ENCODE measurements around the gene SERPINF2. TPM values are rescaled to one million over a fixed set of nuclear protein-coding genes. Genes with fewer than 3 reads are reported as not detected.

The SERPINF2 gene
- total RNA-seq, 2 donors from 2014 or later, result 5.0 to 9.8 TPM

GRCh38 chr17:1800240-1800639 lies 57.6 kb downstream of the SERPINF2 start:
- Histone ChIP-seq H3K27me3 (replicated peaks; ENCODE audit: insufficient read depth) (no peaks in the 10 kb centered on the region), H3K9me3 (no peaks in the 10 kb centered on the region), H3K27ac (no peak overlapping the region), H3K4me1 (ENCODE audit: control insufficient read depth in 1 of 2, low read depth in 2 of 2) (peaks cover 12 to 18% of the 10 kb centered on the region in 2 donors), H3K36me3 (peaks cover 11% of the 10 kb centered on the region), H3K4me3 (no peak overlapping the region)
- no peak for ATAC-seq (ENCODE audit: insufficient number of reproducible peaks, low FRiP score, low read depth)
- no peak for DNase-seq (ENCODE audit: low spot score)
- TF ChIP-seq, protein P1, sequence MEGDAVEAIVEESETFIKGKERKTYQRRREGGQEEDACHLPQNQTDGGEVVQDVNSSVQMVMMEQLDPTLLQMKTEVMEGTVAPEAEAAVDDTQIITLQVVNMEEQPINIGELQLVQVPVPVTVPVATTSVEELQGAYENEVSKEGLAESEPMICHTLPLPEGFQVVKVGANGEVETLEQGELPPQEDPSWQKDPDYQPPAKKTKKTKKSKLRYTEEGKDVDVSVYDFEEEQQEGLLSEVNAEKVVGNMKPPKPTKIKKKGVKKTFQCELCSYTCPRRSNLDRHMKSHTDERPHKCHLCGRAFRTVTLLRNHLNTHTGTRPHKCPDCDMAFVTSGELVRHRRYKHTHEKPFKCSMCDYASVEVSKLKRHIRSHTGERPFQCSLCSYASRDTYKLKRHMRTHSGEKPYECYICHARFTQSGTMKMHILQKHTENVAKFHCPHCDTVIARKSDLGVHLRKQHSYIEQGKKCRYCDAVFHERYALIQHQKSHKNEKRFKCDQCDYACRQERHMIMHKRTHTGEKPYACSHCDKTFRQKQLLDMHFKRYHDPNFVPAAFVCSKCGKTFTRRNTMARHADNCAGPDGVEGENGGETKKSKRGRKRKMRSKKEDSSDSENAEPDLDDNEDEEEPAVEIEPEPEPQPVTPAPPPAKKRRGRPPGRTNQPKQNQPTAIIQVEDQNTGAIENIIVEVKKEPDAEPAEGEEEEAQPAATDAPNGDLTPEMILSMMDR (IDR thresholded peaks at IDR 0.05), result no peak

DNA sequence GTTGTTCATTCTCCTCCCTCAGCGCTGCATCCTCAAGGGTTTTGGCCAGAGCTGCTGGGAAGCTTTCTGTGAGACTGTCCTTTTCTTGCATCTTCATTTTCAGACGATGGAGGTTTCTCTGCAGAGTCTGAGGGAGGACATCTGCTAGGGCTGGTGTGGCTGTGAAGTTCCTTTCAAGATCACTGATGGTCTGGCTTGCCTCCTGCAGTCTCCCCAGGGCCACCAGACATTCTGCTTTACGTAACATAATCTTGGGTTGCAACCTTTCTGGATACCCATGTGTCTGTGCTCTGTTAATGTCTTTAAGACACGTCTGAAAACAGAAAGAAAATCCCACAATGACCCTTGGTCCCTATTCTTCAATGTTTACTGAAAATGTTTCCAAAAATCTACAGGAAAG lies 58.0 kb downstream of the SERPINF2 start:
- Histone ChIP-seq H3K27ac (no peak overlapping the region), H3K9me3 (no peaks in the 10 kb centered on the region), H3K36me3 (peaks cover 11% of the 10 kb centered on the region), H3K27me3 (replicated peaks; ENCODE audit: insufficient read depth) (no peaks in the 10 kb centered on the region), H3K4me1 (ENCODE audit: control insufficient read depth in 1 of 2, low read depth in 2 of 2) (peaks cover 12 to 18% of the 10 kb centered on the region in 2 donors), H3K4me3 (no peak overlapping the region)
- TF ChIP-seq, protein P1 (IDR thresholded peaks at IDR 0.05), result no peak
- ATAC-seq (ENCODE audit: insufficient number of reproducible peaks, low FRiP score, low read depth) (no peak), DNase-seq (ENCODE audit: low spot score) (no peak)

DNA sequence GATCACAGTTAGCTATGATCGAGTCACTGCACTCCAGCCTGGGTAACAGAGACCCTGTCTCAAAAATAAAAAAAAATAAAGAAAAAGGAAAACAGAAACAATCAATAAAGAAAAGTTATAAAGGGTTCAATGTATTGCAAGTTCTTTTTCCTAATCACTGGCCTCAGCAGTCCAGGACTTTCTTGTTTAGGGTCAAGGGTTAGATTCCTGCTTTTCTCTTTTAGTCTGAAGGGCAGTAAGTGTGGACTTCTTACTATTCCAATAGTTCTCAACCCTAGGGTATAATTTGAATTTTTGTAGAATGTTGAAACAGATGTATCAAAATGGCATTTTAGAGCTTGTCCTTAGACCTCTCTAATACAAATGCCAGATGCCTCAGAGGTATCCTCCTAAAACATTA lies 59.8 kb downstream of the SERPINF2 start:
- no peak for ATAC-seq (ENCODE audit: insufficient number of reproducible peaks, low FRiP score, low read depth)
- Histone ChIP-seq H3K4me3 (no peak overlapping the region), H3K27me3 (replicated peaks; ENCODE audit: insufficient read depth) (no peaks in the 10 kb centered on the region), H3K9me3 (no peaks in the 10 kb centered on the region), H3K4me1 (ENCODE audit: control insufficient read depth in 1 of 2, low read depth in 2 of 2) (peaks cover under 1 to 2% of the 10 kb centered on the region in 2 donors), H3K27ac (no peak overlapping the region), H3K36me3 (peaks cover 11% of the 10 kb centered on the region)
- TF ChIP-seq, protein P1 (IDR thresholded peaks at IDR 0.05), result no peak
- no peak for DNase-seq (ENCODE audit: low spot score)

DNA sequence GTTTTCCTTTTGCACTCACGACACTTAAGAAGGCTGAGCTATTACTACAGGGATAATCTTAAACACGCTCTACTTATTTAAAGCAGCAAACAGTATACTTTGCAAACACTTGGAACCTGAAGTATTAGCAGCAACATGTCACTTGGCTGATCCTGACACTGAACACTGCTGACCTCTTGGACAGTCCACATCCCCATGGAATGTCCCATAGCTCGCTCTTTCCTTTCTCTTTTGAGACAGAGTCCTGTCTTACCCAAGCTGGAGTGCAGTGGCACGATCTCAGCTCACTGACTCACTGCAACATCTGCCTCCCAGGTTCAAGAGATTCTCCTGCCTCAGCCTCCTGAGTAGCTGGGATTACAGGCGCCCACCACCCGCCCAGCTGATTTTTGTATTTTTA lies 60.6 kb downstream of the SERPINF2 start:
- H3K36me3 ChIP-seq, result peaks cover 11% of the 10 kb centered on the region
- no peaks in the 10 kb centered on the region for H3K27me3 ChIP-seq (replicated peaks; ENCODE audit: insufficient read depth)
- ATAC-seq (ENCODE audit: insufficient number of reproducible peaks, low FRiP score, low read depth) (no peak), DNase-seq (ENCODE audit: low spot score) (no peak)
- TF ChIP-seq, protein P1 (IDR thresholded peaks at IDR 0.05), result no peak
- H3K4me3 ChIP-seq, result no peak overlapping the region
- H3K4me1 ChIP-seq (ENCODE audit: control insufficient read depth in 1 of 2, low read depth in 2 of 2), result no peaks in the 10 kb centered on the region
- no peaks in the 10 kb centered on the region for H3K9me3 ChIP-seq
- no peak overlapping the region for H3K27ac ChIP-seq

Other genes with a start within 250 kb of the SERPINF2 start
- 10 to 100 TPM; 78.7 to 95.3 TPM for gene INPP5K, start 226.3 kb upstream of the SERPINF2 start, total RNA-seq
- gene PITPNA, start 180.1 kb upstream of the SERPINF2 start, total RNA-seq, result 10 to 100 TPM; 33.8 to 39.4 TPM
- 10 to 100 TPM; 21.1 to 21.9 TPM for gene SLC43A2, start 114.0 kb upstream of the SERPINF2 start, total RNA-seq
- gene SCARF1, start 97.1 kb upstream of the SERPINF2 start, total RNA-seq, result 10 to 100 TPM; 17.6 to 19.1 TPM
- 10 to 100 TPM; 16.1 to 38.9 TPM for gene RILP, start 93.0 kb upstream of the SERPINF2 start, total RNA-seq
- 100 to 1,000 TPM; 184 to 186 TPM for gene PRPF8, start 58.0 kb upstream of the SERPINF2 start, total RNA-seq
- 1 to 10 TPM; 7.3 to 8.3 TPM for gene TLCD2, start 32.5 kb upstream of the SERPINF2 start, total RNA-seq
- 10 to 100 TPM; 32.7 to 41.8 TPM for gene WDR81, start 18.2 kb upstream of the SERPINF2 start, total RNA-seq
- 100 to 1,000 TPM; 385 to 608 TPM for gene SERPINF1, start 19.2 kb downstream of the SERPINF2 start, total RNA-seq
- 10 to 100 TPM; 12.6 to 13.3 TPM for gene SMYD4, start 87.0 kb downstream of the SERPINF2 start, total RNA-seq
- 10 to 100 TPM; 15.4 to 40.0 TPM for gene RPA1, start 87.1 kb downstream of the SERPINF2 start, total RNA-seq